RWPE2 (cell line): ENCODE results near the gene CKS2.
A peak's percentile ranks its signal among the peaks of the same experiment; 100 is the strongest.

ENCODE experiments used
- ATAC-seq: fragments of 200-7000 bp; cut with Tn5 transposase; 3 replicates; pipeline ENCODE4 v1.9.1; 2021; ENCODE audit warnings: low read depth
- DNase-seq: peaks from one replicate; pipeline ENCODE4 v3.0.0-alpha.2; 2020; ENCODE audit warnings: low spot score
- H3K27ac ChIP-seq: fragments of 450-650 bp; 2 replicates; pipeline ENCODE4 v1.5.1; 2017; ENCODE audit warnings: mild to moderate bottlenecking; ENCODE audit not compliant: poor library complexity, severe bottlenecking
- H3K27me3 ChIP-seq: fragments of 250-450 bp; sonication (Bioruptor Pico); 2 replicates; pipeline ENCODE4 v1.5.1; 2021; ENCODE audit warnings: mild to moderate bottlenecking, moderate library complexity; ENCODE audit not compliant: insufficient read depth, poor library complexity, severe bottlenecking
- H3K36me3 ChIP-seq: fragments of 250-450 bp; sonication (Bioruptor Pico); 2 replicates; pipeline ENCODE4 v1.5.1; 2020; ENCODE audit warnings: low read depth, mild to moderate bottlenecking, moderate library complexity
- H3K4me1 ChIP-seq: fragments of 250-450 bp; sonication (Bioruptor Pico); 2 replicates; pipeline ENCODE4 v1.5.1; 2021; ENCODE audit warnings: mild to moderate bottlenecking, moderate library complexity; ENCODE audit not compliant: insufficient read depth, poor library complexity, severe bottlenecking
- H3K4me3 ChIP-seq: fragments of 250-450 bp; sonication (Bioruptor Pico); 2 replicates; pipeline ENCODE4 v1.5.1; 2021; ENCODE audit warnings: mild to moderate bottlenecking, moderate library complexity; ENCODE audit not compliant: severe bottlenecking
- H3K9me3 ChIP-seq: fragments of 250-450 bp; sonication (Bioruptor Pico); 2 replicates; pipeline ENCODE4 v1.5.1; 2021; ENCODE audit warnings: mild to moderate bottlenecking, moderate library complexity; ENCODE audit not compliant: severe bottlenecking
- TF ChIP-seq, protein P1 (sequence below): fragments of 450-650 bp; IDR thresholded peaks from one replicate; pipeline ENCODE4 v1.5.1; 2017; ENCODE audit warnings: mild to moderate bottlenecking, moderate library complexity; ENCODE audit not compliant: poor library complexity, severe bottlenecking

The CKS2 gene

DNA sequence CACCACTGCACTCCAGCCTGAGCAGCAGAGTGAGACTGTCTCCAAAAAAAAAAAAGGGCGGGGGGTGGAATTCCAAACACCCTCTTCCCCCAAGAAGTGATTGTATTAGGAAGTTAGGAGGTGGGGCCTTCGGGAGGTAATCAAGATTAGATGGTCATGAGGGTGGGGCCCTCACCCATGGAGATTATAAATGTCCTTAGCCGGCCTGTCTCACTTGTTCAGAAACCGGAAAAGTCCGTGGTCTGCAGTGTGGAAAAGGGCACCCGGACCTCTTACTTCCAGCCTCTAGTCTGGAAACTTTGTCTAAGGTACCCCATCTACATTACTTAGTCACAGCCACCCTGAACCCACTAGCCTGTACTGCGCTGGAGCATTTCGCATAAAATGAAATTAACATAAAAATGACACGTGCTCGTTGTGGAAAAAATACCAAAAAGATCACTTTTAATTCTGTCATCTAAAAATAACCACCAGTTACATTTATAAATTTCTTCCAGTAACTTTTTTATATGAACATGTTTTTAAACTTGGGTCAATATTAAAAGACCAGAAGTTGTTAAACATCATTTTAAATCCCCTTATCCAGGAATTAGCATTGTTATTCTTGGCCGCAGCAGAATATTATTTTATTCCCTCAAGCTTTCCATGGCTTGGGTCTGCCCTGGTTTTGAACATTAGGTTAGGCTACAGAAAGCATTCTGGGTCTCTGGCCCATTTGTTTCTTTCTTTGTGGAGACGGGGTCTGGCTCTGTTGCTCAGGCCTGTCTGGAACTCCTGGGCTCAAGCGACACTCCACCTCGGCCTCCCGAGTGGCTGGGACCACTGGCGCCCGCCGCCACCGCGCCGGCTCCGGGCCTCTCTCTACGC lies 1.2 kb upstream of the CKS2 start:
- Histone ChIP-seq H3K27ac (peak overlapping the region; percentile 88), H3K27me3 (no peaks in the 10 kb centered on the region), H3K4me1 (peaks cover 10% of the 10 kb centered on the region), H3K9me3 (no peaks in the 10 kb centered on the region), H3K4me3 (peak overlapping the region; percentile 77), H3K36me3 (peaks cover 29% of the 10 kb centered on the region)
- ATAC-seq (no peak), DNase-seq (no peak)
- TF ChIP-seq, protein P1, sequence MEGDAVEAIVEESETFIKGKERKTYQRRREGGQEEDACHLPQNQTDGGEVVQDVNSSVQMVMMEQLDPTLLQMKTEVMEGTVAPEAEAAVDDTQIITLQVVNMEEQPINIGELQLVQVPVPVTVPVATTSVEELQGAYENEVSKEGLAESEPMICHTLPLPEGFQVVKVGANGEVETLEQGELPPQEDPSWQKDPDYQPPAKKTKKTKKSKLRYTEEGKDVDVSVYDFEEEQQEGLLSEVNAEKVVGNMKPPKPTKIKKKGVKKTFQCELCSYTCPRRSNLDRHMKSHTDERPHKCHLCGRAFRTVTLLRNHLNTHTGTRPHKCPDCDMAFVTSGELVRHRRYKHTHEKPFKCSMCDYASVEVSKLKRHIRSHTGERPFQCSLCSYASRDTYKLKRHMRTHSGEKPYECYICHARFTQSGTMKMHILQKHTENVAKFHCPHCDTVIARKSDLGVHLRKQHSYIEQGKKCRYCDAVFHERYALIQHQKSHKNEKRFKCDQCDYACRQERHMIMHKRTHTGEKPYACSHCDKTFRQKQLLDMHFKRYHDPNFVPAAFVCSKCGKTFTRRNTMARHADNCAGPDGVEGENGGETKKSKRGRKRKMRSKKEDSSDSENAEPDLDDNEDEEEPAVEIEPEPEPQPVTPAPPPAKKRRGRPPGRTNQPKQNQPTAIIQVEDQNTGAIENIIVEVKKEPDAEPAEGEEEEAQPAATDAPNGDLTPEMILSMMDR: no peak

DNA sequence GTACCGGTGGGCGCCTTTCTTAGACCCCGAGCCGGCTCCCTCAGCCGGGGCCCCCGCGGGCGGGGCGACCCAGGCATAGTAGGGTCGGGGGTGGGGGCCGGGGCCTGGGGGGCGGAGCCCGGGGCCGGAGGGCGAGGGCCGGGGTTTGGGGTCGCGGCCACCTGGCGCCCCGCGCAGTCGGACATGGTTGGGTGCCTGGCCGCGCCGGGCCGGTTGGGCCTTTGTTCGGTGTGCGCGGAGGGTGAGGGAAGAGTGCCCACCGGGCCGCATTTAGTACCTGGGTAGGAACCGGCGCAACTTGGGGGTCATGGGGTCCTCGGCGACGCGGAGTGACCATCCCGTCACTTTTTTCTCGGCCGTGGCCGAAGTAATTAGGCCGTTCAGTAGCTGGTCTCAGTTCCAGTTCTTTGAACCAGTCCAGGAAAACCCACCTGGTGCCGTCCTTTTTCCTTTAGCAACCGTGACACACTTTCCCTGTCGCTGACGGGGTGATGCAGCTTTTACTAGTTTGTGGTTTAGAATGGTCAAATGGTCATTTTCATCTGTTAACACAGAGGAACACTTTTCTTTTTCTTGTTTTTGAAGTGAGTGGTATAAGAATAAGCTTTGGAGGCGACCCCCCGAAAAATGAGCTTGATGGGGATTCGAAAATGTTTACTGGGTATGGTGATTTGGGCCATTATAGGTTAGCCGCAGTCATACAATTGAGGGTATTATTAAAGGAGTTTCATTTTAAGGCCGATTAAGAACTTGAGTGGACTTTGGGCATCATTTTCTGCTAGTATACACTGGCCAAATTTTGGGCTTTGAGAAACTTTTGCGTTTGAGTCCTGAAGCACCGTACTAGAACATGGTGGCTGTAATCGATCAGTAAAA lies 589 bp downstream of the CKS2 start:
- peak overlapping the region; percentile 88 for H3K27ac ChIP-seq
- H3K27me3 ChIP-seq: no peaks in the 10 kb centered on the region
- peaks cover 23% of the 10 kb centered on the region for H3K4me1 ChIP-seq
- no peaks in the 10 kb centered on the region for H3K9me3 ChIP-seq
- H3K4me3 ChIP-seq: peak overlapping the region; percentile 61
- TF ChIP-seq, protein P1: no peak
- peaks cover 47% of the 10 kb centered on the region for H3K36me3 ChIP-seq
- ATAC-seq (no peak), DNase-seq (no peak)

DNA sequence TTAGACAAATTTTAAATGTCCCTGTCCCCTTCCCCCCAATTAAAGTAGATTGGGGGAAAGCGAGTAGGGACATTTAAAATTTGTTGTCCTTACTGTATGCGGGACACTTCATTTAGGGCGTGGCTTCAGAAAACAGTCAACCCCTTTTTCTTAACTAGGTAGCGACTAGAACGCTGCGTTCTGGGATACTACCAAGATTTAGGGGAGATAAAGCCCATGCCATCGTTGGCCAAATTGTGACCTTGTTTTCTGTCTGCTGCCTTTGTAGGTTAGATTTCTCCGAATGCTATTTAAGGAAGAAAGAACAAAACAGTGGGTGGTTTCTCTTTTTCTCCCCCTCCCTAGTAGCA lies 1.2 kb downstream of the CKS2 start:
- no peak for DNase-seq

DNA sequence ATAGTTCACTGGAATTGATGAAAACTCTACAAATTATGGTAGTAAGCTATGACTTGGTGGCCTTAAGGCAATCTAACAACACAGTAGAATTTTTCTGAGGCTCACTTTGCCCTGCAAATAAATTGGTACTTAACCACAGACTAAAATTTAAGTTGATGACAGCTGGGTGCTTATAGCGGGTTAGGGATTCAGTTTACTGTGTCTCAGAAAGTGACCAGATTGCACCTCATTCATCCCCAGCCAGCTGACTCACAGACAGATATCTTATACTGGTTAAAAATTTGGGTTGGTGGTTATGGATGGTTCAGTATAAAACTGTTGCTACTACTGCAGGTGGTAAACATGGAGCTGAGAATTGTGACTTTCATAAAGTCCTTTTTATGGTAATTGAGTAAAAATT lies 2.8 kb downstream of the CKS2 start:
- Histone ChIP-seq H3K27me3 (no peaks in the 10 kb centered on the region), H3K9me3 (no peaks in the 10 kb centered on the region), H3K36me3 (peaks cover 62% of the 10 kb centered on the region), H3K4me3 (peak overlapping the region; percentile 61), H3K27ac (peak overlapping the region; percentile 88), H3K4me1 (peaks cover 29% of the 10 kb centered on the region)
- DNase-seq (no peak), ATAC-seq (no peak)
- TF ChIP-seq, protein P1: no peak

More for the DNA sequence above, 1.2 kb downstream of the CKS2 start:
- Histone ChIP-seq H3K36me3 (peaks cover 53% of the 10 kb centered on the region), H3K27ac (peak overlapping the region; percentile 88), H3K27me3 (no peaks in the 10 kb centered on the region), H3K9me3 (no peaks in the 10 kb centered on the region), H3K4me1 (peaks cover 24% of the 10 kb centered on the region), H3K4me3 (peak overlapping the region; percentile 61)
- TF ChIP-seq, protein P1: no peak
- ATAC-seq: no peak
